WTC11 (cell line): Measurements from ENCODE around the gene NDUFS3. TPM values are rescaled to one million over a fixed set of nuclear protein-coding genes. Genes with fewer than 3 reads are reported as not detected.

ENCODE experiments used
- ATAC-seq: fragments of 200-7000 bp; cut with Tn5 transposase; 2 replicates; pipeline ENCODE4 v1.10.0; 2021; ENCODE audit warnings: mild to moderate bottlenecking, moderate library complexity
- CTCF ChIA-PET: fragments of 300-600 bp; sonication (Branson Sonifier 250); formaldehyde crosslinking; loops from one replicate; lab custom pipeline; 2021; ENCODE audit warnings: antibody characterized with exemption; lab: Charles Lee
- POLR2A ChIA-PET: fragments of 350-600 bp; sonication (Branson Sonifier 250); formaldehyde crosslinking; loops from one replicate; lab custom pipeline; 2021; ENCODE audit warnings: antibody characterized with exemption; lab: Charles Lee
- DNase-seq: peaks from one replicate; pipeline ENCODE4 v3.0.0; 2021; ENCODE audit warnings: low spot score
- H3K27ac Mint-ChIP-seq: 2 replicates; pipeline ENCODE4 v1.8.0; 2021; ENCODE audit warnings: mixed read lengths
- H3K27me3 Mint-ChIP-seq: 2 replicates; pipeline ENCODE4 v1.8.0; 2021; ENCODE audit warnings: low read depth, mild to moderate bottlenecking, moderate library complexity, mixed read lengths
- H3K36me3 Mint-ChIP-seq: 2 replicates; pipeline ENCODE4 v1.8.0; 2021; ENCODE audit warnings: mixed read lengths
- H3K4me1 Mint-ChIP-seq: 2 replicates; pipeline ENCODE4 v1.8.0; 2022; ENCODE audit warnings: mixed read lengths
- H3K4me3 Mint-ChIP-seq: 2 replicates; pipeline ENCODE4 v1.8.0; 2021; ENCODE audit warnings: mild to moderate bottlenecking, moderate library complexity, mixed read lengths
- H3K9me3 Mint-ChIP-seq: 2 replicates; pipeline ENCODE4 v1.8.0; 2021; ENCODE audit warnings: mixed read lengths
- AFF4 ChIP-seq: sonication (generic); formaldehyde crosslinking; IDR thresholded peaks from 2 replicates; pipeline ENCODE4 v1.8.1; 2023; ENCODE audit warnings: mild to moderate bottlenecking, missing genetic modification reagents, borderline replicate concordance
- ATF1 ChIP-seq: sonication (generic); formaldehyde crosslinking; IDR thresholded peaks from 2 replicates; pipeline ENCODE4 v1.8.1; 2023; ENCODE audit warnings: mild to moderate bottlenecking, moderate library complexity, missing genetic modification reagents
- ELF4 ChIP-seq: sonication (generic); formaldehyde crosslinking; IDR thresholded peaks from 2 replicates; pipeline ENCODE4 v1.8.1; 2022; ENCODE audit warnings: low read depth, mild to moderate bottlenecking, moderate library complexity, missing genetic modification reagents
- ETV6 ChIP-seq: sonication (generic); formaldehyde crosslinking; IDR thresholded peaks from 2 replicates; pipeline ENCODE4 v1.8.1; 2022; ENCODE audit warnings: mild to moderate bottlenecking, missing genetic modification reagents
- FOXK1 ChIP-seq: sonication (generic); formaldehyde crosslinking; IDR thresholded peaks from 2 replicates; pipeline ENCODE4 v1.8.0; 2022; ENCODE audit warnings: mild to moderate bottlenecking, moderate library complexity, missing genetic modification reagents
- FOXP1 ChIP-seq: sonication (generic); formaldehyde crosslinking; IDR thresholded peaks from 2 replicates; pipeline ENCODE4 v1.8.0; 2022; ENCODE audit warnings: missing genetic modification reagents, mild to moderate bottlenecking, moderate library complexity, borderline replicate concordance
- JUN ChIP-seq: sonication (generic); formaldehyde crosslinking; IDR thresholded peaks from 2 replicates; pipeline ENCODE4 v1.8.0; 2023; ENCODE audit warnings: mild to moderate bottlenecking, missing genetic modification reagents
- RELA ChIP-seq: sonication (generic); formaldehyde crosslinking; IDR thresholded peaks from 2 replicates; pipeline ENCODE4 v1.8.1; 2022; ENCODE audit warnings: missing genetic modification reagents, mild to moderate bottlenecking, borderline replicate concordance
- SP1 ChIP-seq: sonication (generic); formaldehyde crosslinking; conservative IDR thresholded peaks from 2 replicates; pipeline ENCODE4 v1.8.1; 2022; ENCODE audit warnings: missing genetic modification reagents
- STAT6 ChIP-seq: sonication (generic); formaldehyde crosslinking; conservative IDR thresholded peaks from 2 replicates; pipeline ENCODE4 v1.8.1; 2023; ENCODE audit warnings: mild to moderate bottlenecking, low read depth, missing genetic modification reagents, moderate library complexity
- ZBTB21 ChIP-seq: sonication (generic); formaldehyde crosslinking; IDR thresholded peaks from 2 replicates; pipeline ENCODE4 v1.8.1; 2023; ENCODE audit warnings: mild to moderate bottlenecking, missing genetic modification reagents, borderline replicate concordance
- ZNF121 ChIP-seq: sonication (generic); formaldehyde crosslinking; IDR thresholded peaks from 2 replicates; pipeline ENCODE4 v1.8.0; 2023; ENCODE audit warnings: missing genetic modification reagents
- ZNF138 ChIP-seq: sonication (generic); formaldehyde crosslinking; conservative IDR thresholded peaks from 2 replicates; pipeline ENCODE4 v1.8.1; 2022; ENCODE audit warnings: mild to moderate bottlenecking, moderate library complexity, missing genetic modification reagents
- total RNA-seq: library from RNA; stranded (reverse); gene quantifications from 3 replicates; pipeline ENCODE4 v1.2.3, GENCODE V29; 2021
- TF ChIP-seq, protein P1 (sequence below): sonication (generic); formaldehyde crosslinking; IDR thresholded peaks from 2 replicates; pipeline ENCODE4 v1.8.0; 2023; ENCODE audit warnings: missing genetic modification reagents, mild to moderate bottlenecking, borderline replicate concordance
- TF ChIP-seq, protein P2 (sequence below): sonication (generic); formaldehyde crosslinking; IDR thresholded peaks from 2 replicates; pipeline ENCODE4 v1.8.0; 2023; ENCODE audit warnings: mild to moderate bottlenecking, missing genetic modification reagents
- TF ChIP-seq, protein P3 (sequence below): fragments of 200-600 bp; IDR thresholded peaks from 2 replicates; pipeline ENCODE4 v1.8.0; 2022; ENCODE audit warnings: antibody characterized with exemption

NDUFS3 gene
- total RNA-seq, 1 experiment from 2014 or later: 140 TPM

- DNase-seq (peak; percentile 39), ATAC-seq (peak; percentile 3; the same call in 1 of the 2 replicates)
- Mint-ChIP-seq H3K27ac (peak overlapping the region; percentile 91), H3K36me3 (peaks cover 15% of the 10 kb centered on the region), H3K9me3 (no peaks in the 10 kb centered on the region), H3K4me1 (peaks cover 38% of the 10 kb centered on the region), H3K27me3 (no peaks in the 10 kb centered on the region), H3K4me3 (peak overlapping the region; percentile 95)
- CTCF ChIA-PET: interaction anchor here (0.8 to 1.7 kb wide), 10 partner anchors 10 to 294 kb away, joined by 3 to 9 read pairs (median 3); partner anchors contain the start of genes NR1H3 and PTPMT1
- no peak for TF ChIP-seq ZNF138 (CRISPR knock-in tag)
- TF ChIP-seq SP1 (CRISPR knock-in tag): no peak
- no peak for TF ChIP-seq ZNF121 (CRISPR knock-in tag)
- TF ChIP-seq, protein P1, sequence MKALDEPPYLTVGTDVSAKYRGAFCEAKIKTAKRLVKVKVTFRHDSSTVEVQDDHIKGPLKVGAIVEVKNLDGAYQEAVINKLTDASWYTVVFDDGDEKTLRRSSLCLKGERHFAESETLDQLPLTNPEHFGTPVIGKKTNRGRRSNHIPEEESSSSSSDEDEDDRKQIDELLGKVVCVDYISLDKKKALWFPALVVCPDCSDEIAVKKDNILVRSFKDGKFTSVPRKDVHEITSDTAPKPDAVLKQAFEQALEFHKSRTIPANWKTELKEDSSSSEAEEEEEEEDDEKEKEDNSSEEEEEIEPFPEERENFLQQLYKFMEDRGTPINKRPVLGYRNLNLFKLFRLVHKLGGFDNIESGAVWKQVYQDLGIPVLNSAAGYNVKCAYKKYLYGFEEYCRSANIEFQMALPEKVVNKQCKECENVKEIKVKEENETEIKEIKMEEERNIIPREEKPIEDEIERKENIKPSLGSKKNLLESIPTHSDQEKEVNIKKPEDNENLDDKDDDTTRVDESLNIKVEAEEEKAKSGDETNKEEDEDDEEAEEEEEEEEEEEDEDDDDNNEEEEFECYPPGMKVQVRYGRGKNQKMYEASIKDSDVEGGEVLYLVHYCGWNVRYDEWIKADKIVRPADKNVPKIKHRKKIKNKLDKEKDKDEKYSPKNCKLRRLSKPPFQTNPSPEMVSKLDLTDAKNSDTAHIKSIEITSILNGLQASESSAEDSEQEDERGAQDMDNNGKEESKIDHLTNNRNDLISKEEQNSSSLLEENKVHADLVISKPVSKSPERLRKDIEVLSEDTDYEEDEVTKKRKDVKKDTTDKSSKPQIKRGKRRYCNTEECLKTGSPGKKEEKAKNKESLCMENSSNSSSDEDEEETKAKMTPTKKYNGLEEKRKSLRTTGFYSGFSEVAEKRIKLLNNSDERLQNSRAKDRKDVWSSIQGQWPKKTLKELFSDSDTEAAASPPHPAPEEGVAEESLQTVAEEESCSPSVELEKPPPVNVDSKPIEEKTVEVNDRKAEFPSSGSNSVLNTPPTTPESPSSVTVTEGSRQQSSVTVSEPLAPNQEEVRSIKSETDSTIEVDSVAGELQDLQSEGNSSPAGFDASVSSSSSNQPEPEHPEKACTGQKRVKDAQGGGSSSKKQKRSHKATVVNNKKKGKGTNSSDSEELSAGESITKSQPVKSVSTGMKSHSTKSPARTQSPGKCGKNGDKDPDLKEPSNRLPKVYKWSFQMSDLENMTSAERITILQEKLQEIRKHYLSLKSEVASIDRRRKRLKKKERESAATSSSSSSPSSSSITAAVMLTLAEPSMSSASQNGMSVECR (CRISPR knock-in tag): no peak; the same call in 1 of the 2 replicates
- no peak for TF ChIP-seq AFF4 (CRISPR knock-in tag)
- no peak for TF ChIP-seq ZBTB21 (CRISPR knock-in tag)
- TF ChIP-seq ETV6 (CRISPR knock-in tag): peak; percentile 18; the same call in 1 of the 2 replicates
- TF ChIP-seq STAT6 (CRISPR knock-in tag): no peak
- POLR2A ChIA-PET: interaction anchor here (0.7 to 0.9 kb wide), 3 partner anchors 13 to 298 kb away, joined by 3 read pairs; no protein-coding TSS in a partner anchor
Measured at GRCh38 chr11:47552056-47552565, 26.8 kb upstream of the NDUFS3 start.

- CTCF ChIA-PET: interaction anchor here (0.6 to 1.7 kb wide), 37 partner anchors 9 to 641 kb away, joined by 3 to 13 read pairs (median 4); partner anchors contain the start of genes KBTBD4, NDUFS3, NR1H3 and PSMC3
- Mint-ChIP-seq H3K27me3 (no peaks in the 10 kb centered on the region), H3K27ac (peak within 1 kb of the TSS; percentile 96), H3K4me1 (peaks cover 35% of the 10 kb centered on the region), H3K9me3 (no peaks in the 10 kb centered on the region), H3K36me3 (peaks cover 15% of the 10 kb centered on the region), H3K4me3 (peak within 1 kb of the TSS; percentile 95)
- DNase-seq (peak; percentile 92), ATAC-seq (peak; percentile 95)
- POLR2A ChIA-PET: interaction anchor here (1.0 kb wide), 1 partner anchor 14 kb away, joined by 5 read pairs; no protein-coding TSS in a partner anchor
- peak; percentile 75; the same call in 1 of the 2 replicates for TF ChIP-seq RELA
- TF ChIP-seq, protein P2, sequence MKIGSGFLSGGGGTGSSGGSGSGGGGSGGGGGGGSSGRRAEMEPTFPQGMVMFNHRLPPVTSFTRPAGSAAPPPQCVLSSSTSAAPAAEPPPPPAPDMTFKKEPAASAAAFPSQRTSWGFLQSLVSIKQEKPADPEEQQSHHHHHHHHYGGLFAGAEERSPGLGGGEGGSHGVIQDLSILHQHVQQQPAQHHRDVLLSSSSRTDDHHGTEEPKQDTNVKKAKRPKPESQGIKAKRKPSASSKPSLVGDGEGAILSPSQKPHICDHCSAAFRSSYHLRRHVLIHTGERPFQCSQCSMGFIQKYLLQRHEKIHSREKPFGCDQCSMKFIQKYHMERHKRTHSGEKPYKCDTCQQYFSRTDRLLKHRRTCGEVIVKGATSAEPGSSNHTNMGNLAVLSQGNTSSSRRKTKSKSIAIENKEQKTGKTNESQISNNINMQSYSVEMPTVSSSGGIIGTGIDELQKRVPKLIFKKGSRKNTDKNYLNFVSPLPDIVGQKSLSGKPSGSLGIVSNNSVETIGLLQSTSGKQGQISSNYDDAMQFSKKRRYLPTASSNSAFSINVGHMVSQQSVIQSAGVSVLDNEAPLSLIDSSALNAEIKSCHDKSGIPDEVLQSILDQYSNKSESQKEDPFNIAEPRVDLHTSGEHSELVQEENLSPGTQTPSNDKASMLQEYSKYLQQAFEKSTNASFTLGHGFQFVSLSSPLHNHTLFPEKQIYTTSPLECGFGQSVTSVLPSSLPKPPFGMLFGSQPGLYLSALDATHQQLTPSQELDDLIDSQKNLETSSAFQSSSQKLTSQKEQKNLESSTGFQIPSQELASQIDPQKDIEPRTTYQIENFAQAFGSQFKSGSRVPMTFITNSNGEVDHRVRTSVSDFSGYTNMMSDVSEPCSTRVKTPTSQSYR (CRISPR knock-in tag): no peak
- no peak; the same call in 1 of the 2 replicates for TF ChIP-seq ATF1 (CRISPR knock-in tag)
- TF ChIP-seq, protein P3, sequence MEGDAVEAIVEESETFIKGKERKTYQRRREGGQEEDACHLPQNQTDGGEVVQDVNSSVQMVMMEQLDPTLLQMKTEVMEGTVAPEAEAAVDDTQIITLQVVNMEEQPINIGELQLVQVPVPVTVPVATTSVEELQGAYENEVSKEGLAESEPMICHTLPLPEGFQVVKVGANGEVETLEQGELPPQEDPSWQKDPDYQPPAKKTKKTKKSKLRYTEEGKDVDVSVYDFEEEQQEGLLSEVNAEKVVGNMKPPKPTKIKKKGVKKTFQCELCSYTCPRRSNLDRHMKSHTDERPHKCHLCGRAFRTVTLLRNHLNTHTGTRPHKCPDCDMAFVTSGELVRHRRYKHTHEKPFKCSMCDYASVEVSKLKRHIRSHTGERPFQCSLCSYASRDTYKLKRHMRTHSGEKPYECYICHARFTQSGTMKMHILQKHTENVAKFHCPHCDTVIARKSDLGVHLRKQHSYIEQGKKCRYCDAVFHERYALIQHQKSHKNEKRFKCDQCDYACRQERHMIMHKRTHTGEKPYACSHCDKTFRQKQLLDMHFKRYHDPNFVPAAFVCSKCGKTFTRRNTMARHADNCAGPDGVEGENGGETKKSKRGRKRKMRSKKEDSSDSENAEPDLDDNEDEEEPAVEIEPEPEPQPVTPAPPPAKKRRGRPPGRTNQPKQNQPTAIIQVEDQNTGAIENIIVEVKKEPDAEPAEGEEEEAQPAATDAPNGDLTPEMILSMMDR: peak; percentile 90
- TF ChIP-seq ELF4 (CRISPR knock-in tag): no peak
- TF ChIP-seq FOXK1 (CRISPR knock-in tag): 0 out of 2 replicates have a peak, but pooled peaks have one; percentile 50
- TF ChIP-seq JUN: 0 out of 2 replicates have a peak, but pooled peaks have one; percentile 26
- no peak; the same call in 1 of the 2 replicates for TF ChIP-seq FOXP1
Measured at GRCh38 chr11:47552566-47553405, 26.1 kb upstream of the NDUFS3 start, which contains the start of gene CELF1. TSS of gene CELF1 (minus strand) at chr11:47553132. CDS start at chr11:47499523, 53,609 bp downstream.
